ENCODE data around the gene MERTK. TPM values are rescaled to one million over a fixed set of nuclear protein-coding genes. Genes with fewer than 3 reads are reported as not detected.
"Not testable (repeated sequence)": the region's sequence is repeated elsewhere in the genome, so short reads cannot be mapped to it uniquely, and the experiment has no call there.

MERTK gene
- total and polyA plus RNA-seq, 3 donors from 2014 or later = 28.9 to 74.2 (median 73.8) TPM

- Histone ChIP-seq H3K27me3 (no peaks in the 10 kb centered on the region), H3K27ac (no peak overlapping the region), H3K4me1 (no peaks in the 10 kb centered on the region), H3K36me3 (ENCODE audit: low read depth, missing control alignments) (no peaks in the 10 kb centered on the region), H3K4me3 (no peak overlapping the region), H3K9me3 (no peaks in the 10 kb centered on the region)
- WGBS, 2 donors = 95 to 96% methylated on average over 1 of the region's 1 CpG
- DNase-seq = no peak
- TF ChIP-seq CTCF (IDR thresholded peaks at IDR 0.05) = no peak
- TF ChIP-seq POLR2A (IDR thresholded peaks at IDR 0.05) = no peak
- intact Hi-C loops (cut with DNase I; ENCODE audit: low total_unique reads) = no loop called here
These were observed 164.5 kb downstream of the MERTK start for GRCh38 chr2:112062894-112063293.

- Histone ChIP-seq H3K9me3 (no peaks in the 10 kb centered on the region), H3K4me1 (no peaks in the 10 kb centered on the region), H3K27ac (no peak overlapping the region), H3K27me3 (no peaks in the 10 kb centered on the region), H3K36me3 (ENCODE audit: low read depth, missing control alignments) (no peaks in the 10 kb centered on the region), H3K4me3 (no peak overlapping the region)
- intact Hi-C loops (cut with DNase I; ENCODE audit: low total_unique reads) = no loop called here
- 83 to 94% methylated on average over 5 of the region's 5 CpGs for WGBS, 2 donors
- TF ChIP-seq POLR2A (IDR thresholded peaks at IDR 0.05) = no peak
- TF ChIP-seq CTCF (IDR thresholded peaks at IDR 0.05) = no peak
- no peak for DNase-seq
These were observed 167.1 kb downstream of the MERTK start for GRCh38 chr2:112065486-112065885.

- TF ChIP-seq CTCF (IDR thresholded peaks at IDR 0.05) (no peak), POLR2A (IDR thresholded peaks at IDR 0.05) (no peak)
- Histone ChIP-seq H3K4me3 (no peak overlapping the region), H3K36me3 (ENCODE audit: low read depth, missing control alignments) (no peaks in the 10 kb centered on the region), H3K27ac (no peak overlapping the region), H3K27me3 (no peaks in the 10 kb centered on the region), H3K9me3 (no peaks in the 10 kb centered on the region), H3K4me1 (no peaks in the 10 kb centered on the region)
- no peak for DNase-seq
- intact Hi-C loops (cut with DNase I; ENCODE audit: low total_unique reads) = no loop called here
- 77 to 91% methylated on average over 1 of the region's 1 CpG for WGBS, 2 donors
These were observed 167.6 kb downstream of the MERTK start for GRCh38 chr2:112065966-112066365.

GRCh38 chr2:112069794-112070193 is 171.4 kb downstream of the MERTK start:
- DNase-seq; intact Hi-C loops (cut with DNase I; ENCODE audit: low total_unique reads); H3K27ac ChIP-seq; H3K4me3 ChIP-seq; H3K27me3 ChIP-seq; H3K36me3 ChIP-seq (ENCODE audit: low read depth, missing control alignments); H3K4me1 ChIP-seq; H3K9me3 ChIP-seq: not testable (repeated sequence)

- Histone ChIP-seq H3K36me3 (ENCODE audit: low read depth, missing control alignments) (no peaks in the 10 kb centered on the region), H3K27me3 (no peaks in the 10 kb centered on the region), H3K4me1 (no peaks in the 10 kb centered on the region), H3K4me3 (no peak overlapping the region), H3K9me3 (no peaks in the 10 kb centered on the region), H3K27ac (no peak overlapping the region)
- no peak for DNase-seq
- intact Hi-C loops (cut with DNase I; ENCODE audit: low total_unique reads) = no loop called here
- 98 to 99% methylated on average over 3 of the region's 3 CpGs for WGBS, 2 donors
- no peak for TF ChIP-seq POLR2A (IDR thresholded peaks at IDR 0.05)
- no peak for TF ChIP-seq CTCF (IDR thresholded peaks at IDR 0.05)
These were observed 175.5 kb downstream of the MERTK start for GRCh38 chr2:112073875-112074274.
